A673 (cell line): ENCODE measurements around the gene ACSL6. TPM values are rescaled to one million over a fixed set of nuclear protein-coding genes. Genes with fewer than 3 reads are reported as not detected.

Source experiments
- BruUV-seq: library from RNA; stranded (reverse); fragments of 400-500 nt; replicated peaks from 2 replicates; lab custom pipeline; 2021; lab: Mats Ljungman, UMichigan
- CTCF ChIA-PET: fragments of 300-600 bp; sonication (Branson Sonifier 250); formaldehyde crosslinking; loops from one replicate; lab custom pipeline; 2022; ENCODE audit warnings: antibody characterized with exemption; lab: Charles Lee
- POLR2A ChIA-PET: fragments of 300-600 bp; sonication (Branson Sonifier 250); formaldehyde crosslinking; loops from one replicate; lab custom pipeline; 2022; ENCODE audit warnings: antibody characterized with exemption; ENCODE audit not compliant: low non-redundant PET; lab: Charles Lee
- DNase-seq: peaks from one replicate; pipeline ENCODE4 v3.0.0-alpha.2; 2015; ENCODE audit warnings: low spot score
- H3K27ac ChIP-seq: fragments of 200-600 bp; sonication (generic); 2 replicates; pipeline ENCODE4 v1.5.1; 2016; ENCODE audit warnings: mixed run types, low read depth, mild to moderate bottlenecking, mixed read lengths, antibody characterized with exemption, low read length; ENCODE audit not compliant: poor library complexity, severe bottlenecking
- H3K27me3 ChIP-seq: fragments of 200-600 bp; sonication (generic); replicated peaks from 2 replicates; pipeline ENCODE4 v1.6.1; 2017; ENCODE audit warnings: mixed run types, low read depth, mild to moderate bottlenecking, mixed read lengths, antibody characterized with exemption, low read length; ENCODE audit not compliant: insufficient read depth, poor library complexity
- H3K36me3 ChIP-seq: fragments of 200-600 bp; sonication (generic); 2 replicates; pipeline ENCODE4 v1.6.1; 2016; ENCODE audit warnings: mixed run types, mild to moderate bottlenecking, mixed read lengths, antibody characterized with exemption, low read length; ENCODE audit not compliant: insufficient read depth, poor library complexity, severe bottlenecking
- H3K4me1 ChIP-seq: fragments of 200-600 bp; sonication (generic); 2 replicates; pipeline ENCODE4 v1.6.1; 2017; ENCODE audit warnings: mixed run types, mild to moderate bottlenecking, mixed read lengths, antibody characterized with exemption, low read length; ENCODE audit not compliant: insufficient read depth, poor library complexity, severe bottlenecking
- H3K4me3 ChIP-seq: fragments of 200-600 bp; sonication (generic); 2 replicates; pipeline ENCODE4 v1.5.1; 2016; ENCODE audit warnings: low read depth, mixed run types, mild to moderate bottlenecking, mixed read lengths, low read length; ENCODE audit not compliant: poor library complexity, severe bottlenecking
- H3K9me3 ChIP-seq: fragments of 200-600 bp; sonication (generic); 2 replicates; pipeline ENCODE4 v1.6.1; 2016; ENCODE audit warnings: mixed run types, low read depth, mild to moderate bottlenecking, mixed read lengths, antibody characterized with exemption, low read length; ENCODE audit not compliant: poor library complexity, severe bottlenecking
- EZH2 ChIP-seq: fragments of 200-600 bp; sonication (generic); IDR thresholded peaks from 2 replicates; pipeline ENCODE4 v1.6.1; 2017; ENCODE audit warnings: borderline replicate concordance, low read depth, mild to moderate bottlenecking, mixed read lengths, antibody characterized with exemption, low read length; ENCODE audit not compliant: poor library complexity, severe bottlenecking
- intact Hi-C: fragments of 100-400 bp; cut with micrococcal nuclease; formaldehyde crosslinking; loops from one replicate; pipeline ENCODE4 v1.10.0; 2022; ENCODE audit not compliant: unreplicated experiment
- total RNA-seq: library from RNA; stranded (reverse); gene quantifications from 2 replicates; pipeline ENCODE4 v1.2.3, GENCODE V29; 2021
- TF ChIP-seq, protein P1 (sequence below): fragments of 300-800, 200-600 bp; sonication (generic); conservative IDR thresholded peaks from 2 replicates; pipeline ENCODE4 v1.5.1; 2017; ENCODE audit warnings: low read depth, mild to moderate bottlenecking, antibody characterized with exemption, low read length, moderate library complexity, mixed read lengths

The ACSL6 gene
- total RNA-seq, 1 experiment from 2014 or later = not detected

DNA sequence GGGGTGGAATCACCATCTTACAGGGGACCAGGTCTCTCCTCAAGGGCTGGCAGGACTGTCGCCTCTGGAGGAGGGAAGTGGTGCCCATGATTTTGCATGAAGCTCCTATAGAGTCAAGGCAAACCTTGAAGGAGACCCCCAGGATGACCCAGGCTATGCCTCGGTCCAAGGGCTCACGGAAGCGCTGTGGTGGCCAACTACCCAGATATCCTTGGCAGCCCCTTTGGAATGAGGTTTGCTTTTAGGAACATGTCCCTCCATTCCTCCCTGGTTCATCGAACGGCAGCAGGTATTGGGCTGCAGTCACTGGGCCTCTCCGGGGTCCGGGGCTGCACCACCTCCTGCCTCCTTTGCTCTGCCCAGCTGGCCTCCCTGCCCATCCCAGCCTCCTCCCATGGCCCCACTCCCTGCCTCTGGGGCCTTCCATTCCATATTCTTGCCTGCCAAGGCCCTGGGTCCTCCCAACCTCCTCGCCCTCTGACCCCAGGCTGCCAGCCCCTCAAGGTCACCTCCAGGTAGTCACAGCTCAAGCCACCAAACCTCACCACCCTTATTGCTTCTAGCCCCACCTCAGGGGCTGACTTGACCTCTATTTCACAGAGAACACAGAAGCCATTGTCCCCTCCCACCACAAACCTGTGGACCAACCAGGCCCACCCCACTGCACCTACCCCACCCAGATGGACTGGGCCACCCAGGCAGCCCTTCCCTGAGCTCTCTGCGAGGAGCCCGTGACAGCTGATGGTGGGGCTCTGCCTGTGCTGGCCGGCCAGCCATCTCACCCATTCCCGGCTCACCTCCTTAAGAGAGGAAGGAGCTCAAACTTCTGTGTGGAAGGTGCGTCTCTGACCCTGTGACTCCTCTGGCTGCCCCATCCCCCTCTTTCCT lies 45.4 kb upstream of the ACSL6 start:
- Histone ChIP-seq H3K9me3 (no peaks in the 10 kb centered on the region), H3K27me3 (no peaks in the 10 kb centered on the region), H3K4me1 (no peaks in the 10 kb centered on the region), H3K4me3 (no peak overlapping the region), H3K27ac (no peak overlapping the region), H3K36me3 (no peaks in the 10 kb centered on the region)
- no peak for DNase-seq
- ChIA-PET POLR2A (no interaction called here), CTCF (no interaction called here)
- BruUV-seq = no TSS peak
- intact Hi-C loops = no loop called here
- TF ChIP-seq EZH2 = no peak
- TF ChIP-seq, protein P1, sequence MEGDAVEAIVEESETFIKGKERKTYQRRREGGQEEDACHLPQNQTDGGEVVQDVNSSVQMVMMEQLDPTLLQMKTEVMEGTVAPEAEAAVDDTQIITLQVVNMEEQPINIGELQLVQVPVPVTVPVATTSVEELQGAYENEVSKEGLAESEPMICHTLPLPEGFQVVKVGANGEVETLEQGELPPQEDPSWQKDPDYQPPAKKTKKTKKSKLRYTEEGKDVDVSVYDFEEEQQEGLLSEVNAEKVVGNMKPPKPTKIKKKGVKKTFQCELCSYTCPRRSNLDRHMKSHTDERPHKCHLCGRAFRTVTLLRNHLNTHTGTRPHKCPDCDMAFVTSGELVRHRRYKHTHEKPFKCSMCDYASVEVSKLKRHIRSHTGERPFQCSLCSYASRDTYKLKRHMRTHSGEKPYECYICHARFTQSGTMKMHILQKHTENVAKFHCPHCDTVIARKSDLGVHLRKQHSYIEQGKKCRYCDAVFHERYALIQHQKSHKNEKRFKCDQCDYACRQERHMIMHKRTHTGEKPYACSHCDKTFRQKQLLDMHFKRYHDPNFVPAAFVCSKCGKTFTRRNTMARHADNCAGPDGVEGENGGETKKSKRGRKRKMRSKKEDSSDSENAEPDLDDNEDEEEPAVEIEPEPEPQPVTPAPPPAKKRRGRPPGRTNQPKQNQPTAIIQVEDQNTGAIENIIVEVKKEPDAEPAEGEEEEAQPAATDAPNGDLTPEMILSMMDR = no peak

DNA sequence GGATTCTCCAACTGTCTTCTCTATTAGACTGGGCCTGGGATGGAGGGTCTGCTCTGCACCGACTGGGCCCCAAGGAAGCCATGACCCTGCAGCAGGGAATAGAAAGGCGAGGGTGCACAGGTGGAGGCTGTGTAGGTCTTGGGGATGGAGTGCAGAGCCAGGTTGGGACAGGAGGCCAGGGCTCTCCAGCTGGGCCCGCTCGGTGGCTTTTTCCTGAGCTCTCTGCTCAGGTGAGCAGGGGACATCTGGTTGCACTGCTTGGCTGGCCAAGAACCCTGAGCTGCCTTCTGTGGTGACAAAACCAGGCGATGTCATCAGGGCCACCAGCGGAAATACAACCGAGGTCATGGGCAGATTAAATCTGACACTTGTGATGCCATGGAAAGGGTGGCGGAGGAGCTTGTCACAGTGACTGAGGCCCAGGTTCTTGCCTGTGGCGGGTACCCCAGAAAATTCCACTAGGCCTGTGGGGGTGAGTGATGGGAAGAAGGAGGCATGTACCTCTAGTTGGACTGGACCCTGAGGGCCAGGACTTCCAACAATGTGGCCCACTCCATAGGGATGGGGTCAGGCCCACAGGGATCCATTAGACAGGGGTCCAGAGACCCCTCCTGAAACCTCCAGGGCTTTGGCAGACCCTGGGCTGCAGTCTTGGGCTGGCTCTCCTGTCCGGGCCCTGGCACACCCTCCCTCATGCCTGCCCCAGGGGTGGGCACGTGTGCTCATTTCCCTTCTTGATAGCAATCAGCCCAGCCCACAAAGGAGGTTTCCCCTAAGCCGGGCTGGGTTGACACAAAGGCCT lies 44.6 kb upstream of the ACSL6 start:
- intact Hi-C loops = no loop called here
- CTCF ChIA-PET = no interaction called here
- POLR2A ChIA-PET = no interaction called here
- no peaks in the 10 kb centered on the region for H3K4me1 ChIP-seq
- H3K27me3 ChIP-seq = no peaks in the 10 kb centered on the region
- DNase-seq = no peak
- H3K36me3 ChIP-seq = no peaks in the 10 kb centered on the region
- no TSS peak for BruUV-seq
- H3K27ac ChIP-seq = no peak overlapping the region
- H3K9me3 ChIP-seq = no peaks in the 10 kb centered on the region
- H3K4me3 ChIP-seq = no peak overlapping the region
- TF ChIP-seq EZH2 = no peak
- TF ChIP-seq, protein P1 = no peak

DNA sequence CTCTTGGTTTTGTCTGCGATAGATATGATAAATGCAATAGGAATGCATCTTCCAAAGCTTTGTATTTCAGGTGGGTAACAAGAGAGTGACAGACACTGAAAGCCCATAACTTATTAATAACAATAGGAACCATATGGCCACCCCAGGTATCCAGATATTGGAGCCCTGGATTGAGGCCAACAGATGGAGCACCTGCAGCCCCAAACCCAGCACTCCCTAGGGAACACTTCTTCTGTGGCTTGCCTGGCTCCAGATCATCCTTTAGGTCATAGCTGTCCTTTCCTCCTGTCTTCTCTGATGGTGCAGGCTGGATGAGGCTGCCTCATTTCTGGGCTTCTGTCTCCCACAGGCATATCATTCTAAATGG lies 44.0 kb upstream of the ACSL6 start:
- no peaks in the 10 kb centered on the region for H3K4me1 ChIP-seq
- intact Hi-C loops = no loop called here
- ChIA-PET POLR2A (no interaction called here), CTCF (no interaction called here)
- no peaks in the 10 kb centered on the region for H3K9me3 ChIP-seq
- no TSS peak for BruUV-seq
- H3K36me3 ChIP-seq = no peaks in the 10 kb centered on the region
- DNase-seq = no peak
- H3K4me3 ChIP-seq = no peak overlapping the region
- H3K27ac ChIP-seq = no peak overlapping the region
- H3K27me3 ChIP-seq = no peaks in the 10 kb centered on the region
- TF ChIP-seq, protein P1 = no peak
- TF ChIP-seq EZH2 = no peak
